Stimulated activated CD4-positive, alpha-beta T cell treated with anti-CD3 and anti-CD28 coated beads, Interleukin-1b, Interleukin-23, amount 100 ng/mL, for 24 hours (primary cell): ENCODE data around the gene ARIH2.
"Not testable (repeated sequence)": the region's sequence is repeated elsewhere in the genome, so short reads cannot be mapped to it uniquely, and the experiment has no call there.

Experiments
- DNase-seq, 4 experiments: peaks; one replicate each; pipeline ENCODE4 v3.0.0-alpha.2; 2020; ENCODE audit warnings: low read depth in 4 of 4, low spot score in 1 of 4

ARIH2 gene

GRCh38 chr3:48918388-48919214 is at the start of gene ARIH2:
Gene ARIH2, plus strand, starts transcription at chr3:48918842. Its CDS starts 8,717 bp downstream, at chr3:48927559.
- peak; percentile 73 to 84 (median 78) for DNase-seq

- no peak for DNase-seq
Measured at GRCh38 chr3:48877671-48878070, 41.0 kb upstream of the ARIH2 start.

- no peak for DNase-seq
Measured at GRCh38 chr3:48879307-48879993, 39.2 kb upstream of the ARIH2 start.

- no peak for DNase-seq
Measured at GRCh38 chr3:48879994-48880377, 38.7 kb upstream of the ARIH2 start.

- no peak for DNase-seq
Measured at GRCh38 chr3:48881006-48881405, 37.6 kb upstream of the ARIH2 start.

GRCh38 chr3:48881652-48882114 is 37.0 kb upstream of the ARIH2 start:
- no peak for DNase-seq

GRCh38 chr3:48885753-48886152 is 32.9 kb upstream of the ARIH2 start:
- no peak for DNase-seq

- DNase-seq = no peak
Measured at GRCh38 chr3:48891606-48892005, 27.0 kb upstream of the ARIH2 start.

- DNase-seq = no peak
Measured at GRCh38 chr3:48894516-48894915, 24.1 kb upstream of the ARIH2 start.

GRCh38 chr3:48896936-48897335 is 21.7 kb upstream of the ARIH2 start:
- DNase-seq = no peak

GRCh38 chr3:48897460-48898376 is 20.9 kb upstream of the ARIH2 start:
- DNase-seq = no peak

- DNase-seq = peak; percentile 77 to 92 (median 86)
Measured at GRCh38 chr3:48898383-48899234, 20.0 kb upstream of the ARIH2 start, which contains the start of gene SLC25A20. Gene SLC25A20, minus strand, starts transcription at chr3:48898882. Its CDS starts 88 bp downstream, at chr3:48898794.

- DNase-seq = no peak
Measured at GRCh38 chr3:48899273-48899672, 19.4 kb upstream of the ARIH2 start.

- not testable (repeated sequence) for DNase-seq
Measured at GRCh38 chr3:48907026-48907425, 11.6 kb upstream of the ARIH2 start.

- DNase-seq = no peak
Measured at GRCh38 chr3:48915296-48915695, 3.3 kb upstream of the ARIH2 start.

GRCh38 chr3:48919215-48920138 is 835 bp downstream of the ARIH2 start:
- peak in 3 of 4 experiments; percentile 14 to 53 (median 27) for DNase-seq

GRCh38 chr3:48926425-48927392 is 8.1 kb downstream of the ARIH2 start:
- no peak for DNase-seq

- DNase-seq = no peak
Measured at GRCh38 chr3:48927928-48928327, 9.3 kb downstream of the ARIH2 start.
